Smooth muscle cell (in vitro differentiated cells): Measurements from ENCODE around the gene WNT5B. TPM values are rescaled to one million over a fixed set of nuclear protein-coding genes. Genes with fewer than 3 reads are reported as not detected.
A peak's percentile ranks its signal among the peaks of the same experiment; 100 is the strongest.

Experiments used
- DNase-seq: peaks from one replicate; lab custom pipeline; 2025; ENCODE audit not compliant: unreplicated experiment; lab: John Stamatoyannopoulos, UW
- H2AFZ ChIP-seq: fragments of 200-600 bp; sonication (generic); 2 replicates; pipeline ENCODE4 v1.6.0; 2016; ENCODE audit warnings: antibody characterized with exemption, low read depth, mild to moderate bottlenecking
- H3F3A ChIP-seq: fragments of 200-600 bp; sonication (generic); 2 replicates; pipeline ENCODE4 v1.6.0; 2017; ENCODE audit warnings: antibody characterized with exemption, low read depth
- H3K27ac ChIP-seq: fragments of 200-600 bp; sonication (generic); 2 replicates; pipeline ENCODE4 v1.5.1; 2016; ENCODE audit warnings: low read depth, mild to moderate bottlenecking
- H3K27me3 ChIP-seq: fragments of 200-600 bp; sonication (generic); 2 replicates; pipeline ENCODE4 v1.6.1; 2016; ENCODE audit warnings: low read depth, mild to moderate bottlenecking
- H3K36me3 ChIP-seq: fragments of 200-600 bp; sonication (generic); 2 replicates; pipeline ENCODE4 v1.5.1; 2016; ENCODE audit warnings: low read depth
- H3K4me1 ChIP-seq: fragments of 200-600 bp; sonication (generic); 2 replicates; pipeline ENCODE4 v1.5.1; 2016; ENCODE audit warnings: low read depth
- H3K4me2 ChIP-seq: fragments of 200-600 bp; sonication (generic); 2 replicates; pipeline ENCODE4 v1.6.0; 2016; ENCODE audit warnings: mild to moderate bottlenecking
- H3K4me3 ChIP-seq: fragments of 200-600 bp; sonication (generic); 2 replicates; pipeline ENCODE4 v1.5.1; 2016; ENCODE audit warnings: mild to moderate bottlenecking
- H3K79me2 ChIP-seq: fragments of 200-600 bp; sonication (generic); 2 replicates; pipeline ENCODE4 v1.6.0; 2016; ENCODE audit warnings: low read depth, mild to moderate bottlenecking
- H3K9ac ChIP-seq: fragments of 200-600 bp; sonication (generic); 2 replicates; pipeline ENCODE4 v1.6.0; 2016; ENCODE audit warnings: low read depth
- H3K9me3 ChIP-seq: fragments of 200-600 bp; sonication (generic); replicated peaks from 2 replicates; pipeline ENCODE4 v1.5.1; 2016; ENCODE audit warnings: low read depth
- H4K20me1 ChIP-seq: fragments of 200-600 bp; sonication (generic); 2 replicates; pipeline ENCODE4 v1.6.0; 2016; ENCODE audit warnings: low read depth
- CTCF ChIP-seq: fragments of 200-600 bp; sonication (generic); IDR thresholded peaks from 2 replicates; pipeline ENCODE4 v1.5.1; 2017; ENCODE audit warnings: borderline replicate concordance, mild to moderate bottlenecking, antibody characterized with exemption; ENCODE audit not compliant: insufficient read depth, poor library complexity, severe bottlenecking
- WGBS: methylation state at CpG from one replicate; pipeline ENCODE4 v1.1.7; 2016; ENCODE audit warnings: low lambda C conversion rate; 5-methylcytosine and 5-hydroxymethylcytosine counted together
- polyA plus RNA-seq: library from polyadenylated mRNA; unstranded; fragments of >200 nt; fragmentation: Nextera tagmentation; extraction: Ambion mirVana; gene quantifications from 2 replicates; pipeline ENCODE4 v1.2.1, GENCODE V29; 2016
- total RNA-seq: library from RNA; depleted of rRNA; stranded (reverse); fragments of >200 nt; gene quantifications from 2 replicates; pipeline ENCODE4 v1.2.3, GENCODE V29; 2014

Gene WNT5B
- total and polyA plus RNA-seq, 2 experiments from 2014 or later: 11.5 to 31.7 TPM

GRCh38 chr12:1634590-1635191 lies 5.7 kb downstream of the WNT5B start:
- Histone ChIP-seq H3K27ac (no peak overlapping the region), H2AFZ (no peak overlapping the region), H3K36me3 (no peaks in the 10 kb centered on the region), H3K9ac (no peak overlapping the region), H3K9me3 (no peaks in the 10 kb centered on the region), H4K20me1 (peaks cover 28% of the 10 kb centered on the region), H3K4me1 (peaks cover 14% of the 10 kb centered on the region), H3K27me3 (peaks cover 17% of the 10 kb centered on the region), H3K4me3 (no peak overlapping the region), H3K4me2 (no peak overlapping the region), H3K79me2 (no peaks in the 10 kb centered on the region), H3F3A (no peaks in the 10 kb centered on the region)
- peak; percentile 71 for TF ChIP-seq CTCF
- WGBS: 48% methylated on average over 16 of the region's 16 CpGs
- peak; percentile 22 for DNase-seq

DNA sequence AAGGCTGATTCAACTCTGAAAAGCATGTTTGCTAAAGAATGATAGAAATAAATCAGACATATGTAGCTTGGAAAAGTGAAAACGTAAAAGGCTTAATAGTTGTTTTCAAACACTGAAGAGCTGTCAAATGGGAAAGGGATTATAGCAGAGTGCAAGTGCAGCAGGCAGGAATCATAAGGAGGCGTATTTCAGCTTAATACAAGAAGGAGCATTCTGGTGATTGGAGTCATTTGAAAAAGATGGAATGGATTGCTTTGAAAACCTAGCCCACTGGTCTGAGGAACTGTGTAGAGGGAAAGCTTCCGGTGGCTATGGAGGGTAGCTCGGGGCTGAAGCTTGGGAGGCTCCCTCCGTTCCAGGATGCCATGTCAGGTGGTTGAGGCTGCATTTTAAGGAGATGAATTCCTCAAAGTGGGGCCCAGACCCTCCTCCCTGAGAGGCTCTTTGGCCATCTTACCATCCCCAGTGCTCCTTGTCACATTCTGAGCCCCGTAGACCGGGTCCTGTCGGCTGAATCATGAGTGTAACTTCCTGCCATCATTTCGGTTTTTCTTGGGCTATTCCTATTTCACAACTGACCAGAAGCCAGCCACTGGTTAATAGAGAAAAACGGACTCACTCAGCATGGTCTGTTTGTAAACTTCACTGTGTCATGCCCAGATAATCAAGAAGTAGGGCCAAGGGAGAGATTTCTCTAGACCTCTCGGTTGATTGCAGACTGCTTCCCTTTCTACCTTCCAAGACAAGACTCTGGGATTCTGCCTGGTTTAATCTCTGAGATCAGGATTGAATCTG lies 6.5 kb downstream of the WNT5B start:
- Histone ChIP-seq H3K36me3 (no peaks in the 10 kb centered on the region), H3K27me3 (peaks cover 9% of the 10 kb centered on the region), H3K4me3 (no peak overlapping the region), H3K4me1 (peaks cover 8% of the 10 kb centered on the region), H3K79me2 (no peaks in the 10 kb centered on the region), H3K27ac (no peak overlapping the region), H3K9ac (no peak overlapping the region), H3K4me2 (no peak overlapping the region), H3F3A (no peaks in the 10 kb centered on the region), H2AFZ (no peak overlapping the region), H4K20me1 (peaks cover 20% of the 10 kb centered on the region), H3K9me3 (no peaks in the 10 kb centered on the region)
- 73% methylated on average over 11 of the region's 11 CpGs for WGBS
- no peak for TF ChIP-seq CTCF
- no peak for DNase-seq

GRCh38 chr12:1638203-1638602 lies 9.2 kb downstream of the WNT5B start:
- H2AFZ ChIP-seq: no peak overlapping the region
- no peak overlapping the region for H3K4me2 ChIP-seq
- peaks cover 19% of the 10 kb centered on the region for H3K27me3 ChIP-seq
- H3K27ac ChIP-seq: no peak overlapping the region
- WGBS: 55% methylated on average over 5 of the region's 5 CpGs
- H3K4me1 ChIP-seq: no peaks in the 10 kb centered on the region
- H3K9ac ChIP-seq: no peak overlapping the region
- H3K9me3 ChIP-seq: no peaks in the 10 kb centered on the region
- no peaks in the 10 kb centered on the region for H3K36me3 ChIP-seq
- peaks cover 13% of the 10 kb centered on the region for H4K20me1 ChIP-seq
- DNase-seq: no peak
- H3F3A ChIP-seq: no peaks in the 10 kb centered on the region
- no peak for TF ChIP-seq CTCF
- H3K4me3 ChIP-seq: no peak overlapping the region
- no peaks in the 10 kb centered on the region for H3K79me2 ChIP-seq

GRCh38 chr12:1639538-1639937 lies 10.5 kb downstream of the WNT5B start:
- H3K27ac ChIP-seq: no peak overlapping the region
- H4K20me1 ChIP-seq: peaks cover 13% of the 10 kb centered on the region
- no peaks in the 10 kb centered on the region for H3F3A ChIP-seq
- no peak for TF ChIP-seq CTCF
- WGBS: 98% methylated on average over 38 of the region's 40 CpGs
- H3K79me2 ChIP-seq: no peaks in the 10 kb centered on the region
- H3K4me3 ChIP-seq: no peak overlapping the region
- H3K9me3 ChIP-seq: no peaks in the 10 kb centered on the region
- no peak overlapping the region for H3K4me2 ChIP-seq
- DNase-seq: no peak
- H3K36me3 ChIP-seq: no peaks in the 10 kb centered on the region
- peaks cover 14% of the 10 kb centered on the region for H3K27me3 ChIP-seq
- H2AFZ ChIP-seq: no peak overlapping the region
- H3K9ac ChIP-seq: no peak overlapping the region
- H3K4me1 ChIP-seq: no peaks in the 10 kb centered on the region
